ENCODE data around the gene INTS3. TPM values are rescaled to one million over a fixed set of nuclear protein-coding genes. Genes with fewer than 3 reads are reported as not detected.

The INTS3 gene
- total and polyA plus RNA-seq, 7 donors = 11.3 to 29.0 (median 22.1) TPM

DNA sequence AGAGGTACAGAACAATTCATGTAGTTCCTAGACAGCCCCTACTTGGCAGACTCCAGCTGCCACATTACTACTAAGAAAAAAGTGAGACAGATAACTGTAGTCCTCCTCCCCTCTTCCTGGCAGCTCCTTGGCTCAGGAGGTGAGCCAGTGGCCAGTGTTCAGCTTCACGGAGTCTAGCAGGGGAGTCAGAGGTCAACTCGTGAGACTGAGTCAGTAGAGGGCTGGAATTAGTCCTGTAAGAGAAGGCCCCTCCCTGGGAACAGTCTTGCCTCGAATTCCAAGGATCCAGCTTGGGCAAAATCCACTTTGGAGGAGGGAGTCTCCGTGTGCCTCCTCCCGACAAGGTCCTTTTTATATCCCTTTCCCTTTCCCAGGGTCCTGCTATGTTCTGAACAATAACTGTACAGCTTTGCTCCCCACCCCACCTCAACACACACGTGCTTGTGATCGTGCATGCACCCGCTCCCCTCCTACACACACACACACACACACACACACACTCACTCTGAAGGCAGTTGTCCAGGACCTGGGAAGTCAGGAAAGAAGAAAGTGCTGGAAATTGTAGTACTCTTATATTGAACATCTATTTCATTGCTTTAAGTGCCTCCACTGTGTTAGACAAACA is 24.8 kb downstream of the INTS3 start:
- Histone ChIP-seq H3K36me3 (ENCODE audit: insufficient read depth in 1 of 2, low read depth in 1 of 2) (peaks cover 19 to 89% of the 10 kb centered on the region in 2 donors), H3K9me3 (no peaks in the 10 kb centered on the region), H3K27ac (peak overlapping the region; percentile 32), H3K4me3 (no peak overlapping the region), H3K4me1 (peaks cover 35% of the 10 kb centered on the region), H3K27me3 (ENCODE audit: insufficient read depth in 3 of 3, low read length in 2 of 3) (no peaks in the 10 kb centered on the region)
- intact Hi-C loops (cut with DNase I) = loop anchor here in 1 of 2 donors (10.0 kb wide), 1 partner anchor 398 kb away; the partner anchor contains the start of gene S100A9
- WGBS, 3 donors = 61 to 81% (median 73%) methylated on average over 8 of the region's 8 CpGs
- ATAC-seq (no peak), DNase-seq (peak in 1 of 2 donors; percentile 53)
- no peak for TF ChIP-seq CTCF (IDR thresholded peaks at IDR 0.05)

DNA sequence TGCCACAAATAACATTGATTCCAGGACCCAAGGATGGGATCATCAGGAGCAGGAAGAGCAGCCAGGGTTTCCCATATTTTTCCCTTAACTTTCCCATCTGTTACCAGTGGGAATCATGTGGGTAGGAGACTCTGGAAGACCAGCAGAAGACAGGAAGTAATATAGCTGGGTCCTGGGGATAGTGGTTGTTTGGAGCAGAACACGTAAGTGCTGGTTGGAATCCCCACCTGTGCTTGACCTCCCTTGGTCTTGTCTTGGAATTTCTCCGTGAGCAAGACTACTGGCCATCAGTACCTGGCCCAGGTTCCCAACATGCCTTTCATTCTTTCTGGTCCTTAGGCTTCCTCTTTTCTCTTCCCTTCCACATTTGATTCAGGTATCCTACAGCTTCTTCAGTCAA is 26.4 kb downstream of the INTS3 start:
- H3K27ac ChIP-seq = no peak overlapping the region
- intact Hi-C loops (cut with DNase I) = loop anchor here in 1 of 2 donors (10.0 kb wide), 1 partner anchor 399 kb away; the partner anchor contains the start of gene S100A9
- no peak for ATAC-seq
- TF ChIP-seq CTCF (IDR thresholded peaks at IDR 0.05) = no peak
- H3K4me3 ChIP-seq = no peak overlapping the region
- peaks cover 12 to 91% of the 10 kb centered on the region in 2 donors for H3K36me3 ChIP-seq (ENCODE audit: insufficient read depth in 1 of 2, low read depth in 1 of 2)
- no peaks in the 10 kb centered on the region for H3K27me3 ChIP-seq (ENCODE audit: insufficient read depth in 3 of 3, low read length in 2 of 3)
- no peak for DNase-seq
- H3K4me1 ChIP-seq = peaks cover 20% of the 10 kb centered on the region
- 91 to 96% (median 94%) methylated on average over 2 of the region's 2 CpGs for WGBS, 3 donors
- no peaks in the 10 kb centered on the region for H3K9me3 ChIP-seq

GRCh38 chr1:153760440-153760839 is 32.6 kb downstream of the INTS3 start:
- H3K27ac ChIP-seq = no peak overlapping the region
- DNase-seq (no peak), ATAC-seq (peak in 3 of 4 donors; percentile 44 to 61 (median 47))
- intact Hi-C loops (cut with DNase I) = no loop called here
- WGBS, 3 donors = 94 to 98% (median 94%) methylated on average over 4 of the region's 4 CpGs
- no peaks in the 10 kb centered on the region for H3K4me1 ChIP-seq
- H3K9me3 ChIP-seq = no peaks in the 10 kb centered on the region
- H3K27me3 ChIP-seq (ENCODE audit: insufficient read depth in 3 of 3, low read length in 2 of 3) = no peaks in the 10 kb centered on the region
- H3K4me3 ChIP-seq = no peak overlapping the region
- H3K36me3 ChIP-seq (ENCODE audit: insufficient read depth in 1 of 2, low read depth in 1 of 2) = peaks cover 5 to 100% of the 10 kb centered on the region in 2 donors
- no peak for TF ChIP-seq CTCF (IDR thresholded peaks at IDR 0.05)

GRCh38 chr1:153763365-153764225 is 35.7 kb downstream of the INTS3 start:
- H3K9me3 ChIP-seq = no peaks in the 10 kb centered on the region
- peaks cover 8 to 99% of the 10 kb centered on the region in 2 donors for H3K36me3 ChIP-seq (ENCODE audit: insufficient read depth in 1 of 2, low read depth in 1 of 2)
- no peak overlapping the region for H3K4me3 ChIP-seq
- intact Hi-C loops (cut with DNase I) = no loop called here
- no peaks in the 10 kb centered on the region for H3K4me1 ChIP-seq
- no peaks in the 10 kb centered on the region for H3K27me3 ChIP-seq (ENCODE audit: insufficient read depth in 3 of 3, low read length in 2 of 3)
- no peak for TF ChIP-seq CTCF (IDR thresholded peaks at IDR 0.05)
- peak overlapping the region; percentile 55 for H3K27ac ChIP-seq
- WGBS, 3 donors = 59 to 68% (median 64%) methylated on average over 7 of the region's 7 CpGs
- ATAC-seq = peak in 2 of 4 donors; percentile 40 to 48
- no peak for DNase-seq
